ENCODE results near the gene ZNF750. TPM values are rescaled to one million over a fixed set of nuclear protein-coding genes. Genes with fewer than 3 reads are reported as not detected.

The ZNF750 gene
- total RNA-seq, 1 donor from 2014 or later = 0.34 TPM

DNA sequence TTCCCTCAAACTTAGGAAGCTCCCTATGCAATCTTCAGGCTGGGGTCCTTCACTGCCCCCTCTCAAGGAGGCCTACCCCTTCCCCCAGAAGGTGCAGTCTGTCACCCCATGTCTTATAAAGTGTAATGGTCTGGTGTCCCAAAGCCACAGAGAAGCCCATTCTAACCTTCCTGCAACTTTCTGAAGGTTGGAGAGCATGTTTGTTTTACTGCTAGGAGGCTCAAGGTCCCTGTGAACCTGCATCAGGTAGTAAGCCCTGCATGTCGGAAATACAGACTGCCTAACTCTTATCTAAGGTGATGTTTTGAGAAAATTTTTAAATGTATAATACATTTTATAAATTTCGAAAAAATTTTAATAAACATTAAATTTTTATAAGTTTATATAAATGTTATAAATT is 18.3 kb downstream of the ZNF750 start:
- Histone ChIP-seq H3K4me3 (ENCODE audit: insufficient read depth, low read depth, low read length) (no peak overlapping the region), H3K4me2 (ENCODE audit: low read length) (no peak overlapping the region), H3K79me2 (ENCODE audit: insufficient read depth, low read length) (peaks cover 3% of the 10 kb centered on the region), H3K27ac (ENCODE audit: low read depth, low read length) (no peak overlapping the region), H4K20me1 (ENCODE audit: insufficient read depth, low read length) (peaks cover 7% of the 10 kb centered on the region), H3K36me3 (ENCODE audit: insufficient read depth, low read length) (no peaks in the 10 kb centered on the region), H3K27me3 (ENCODE audit: insufficient read depth, low read length) (no peaks in the 10 kb centered on the region), H3K9me3 (ENCODE audit: insufficient read depth, low read depth, low read length) (peaks cover 5% of the 10 kb centered on the region), H3K4me1 (ENCODE audit: insufficient read depth, low read length) (no peaks in the 10 kb centered on the region), H3K9ac (ENCODE audit: low read length) (no peak overlapping the region), H2AFZ (ENCODE audit: low read depth, low read length) (no peak overlapping the region)
- no peak overlapping the region for H3K4me3 Mint-ChIP-seq (ENCODE audit: unreplicated experiment)
- FAIRE-seq = no peak
- no peaks in the 10 kb centered on the region for H3K27me3 Mint-ChIP-seq (ENCODE audit: low read depth, unreplicated experiment)
- H3K36me3 Mint-ChIP-seq (ENCODE audit: low read depth, unreplicated experiment) = peaks cover 4% of the 10 kb centered on the region
- no peaks in the 10 kb centered on the region for H3K9me3 Mint-ChIP-seq (ENCODE audit: unreplicated experiment)
- no peaks in the 10 kb centered on the region for H3K4me1 Mint-ChIP-seq (ENCODE audit: low read depth, unreplicated experiment)
- TF ChIP-seq EZH2 (IDR thresholded peaks at IDR 0.05; ENCODE audit: insufficient read depth, low read length) = no peak
- TF ChIP-seq, protein P1, sequence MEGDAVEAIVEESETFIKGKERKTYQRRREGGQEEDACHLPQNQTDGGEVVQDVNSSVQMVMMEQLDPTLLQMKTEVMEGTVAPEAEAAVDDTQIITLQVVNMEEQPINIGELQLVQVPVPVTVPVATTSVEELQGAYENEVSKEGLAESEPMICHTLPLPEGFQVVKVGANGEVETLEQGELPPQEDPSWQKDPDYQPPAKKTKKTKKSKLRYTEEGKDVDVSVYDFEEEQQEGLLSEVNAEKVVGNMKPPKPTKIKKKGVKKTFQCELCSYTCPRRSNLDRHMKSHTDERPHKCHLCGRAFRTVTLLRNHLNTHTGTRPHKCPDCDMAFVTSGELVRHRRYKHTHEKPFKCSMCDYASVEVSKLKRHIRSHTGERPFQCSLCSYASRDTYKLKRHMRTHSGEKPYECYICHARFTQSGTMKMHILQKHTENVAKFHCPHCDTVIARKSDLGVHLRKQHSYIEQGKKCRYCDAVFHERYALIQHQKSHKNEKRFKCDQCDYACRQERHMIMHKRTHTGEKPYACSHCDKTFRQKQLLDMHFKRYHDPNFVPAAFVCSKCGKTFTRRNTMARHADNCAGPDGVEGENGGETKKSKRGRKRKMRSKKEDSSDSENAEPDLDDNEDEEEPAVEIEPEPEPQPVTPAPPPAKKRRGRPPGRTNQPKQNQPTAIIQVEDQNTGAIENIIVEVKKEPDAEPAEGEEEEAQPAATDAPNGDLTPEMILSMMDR (IDR thresholded peaks at IDR 0.05; ENCODE audit: insufficient read depth, low read depth, low read length) = no peak
- DNase-seq (ENCODE audit: low read depth) = no peak
- no peak overlapping the region for H3K27ac Mint-ChIP-seq (ENCODE audit: unreplicated experiment)

DNA sequence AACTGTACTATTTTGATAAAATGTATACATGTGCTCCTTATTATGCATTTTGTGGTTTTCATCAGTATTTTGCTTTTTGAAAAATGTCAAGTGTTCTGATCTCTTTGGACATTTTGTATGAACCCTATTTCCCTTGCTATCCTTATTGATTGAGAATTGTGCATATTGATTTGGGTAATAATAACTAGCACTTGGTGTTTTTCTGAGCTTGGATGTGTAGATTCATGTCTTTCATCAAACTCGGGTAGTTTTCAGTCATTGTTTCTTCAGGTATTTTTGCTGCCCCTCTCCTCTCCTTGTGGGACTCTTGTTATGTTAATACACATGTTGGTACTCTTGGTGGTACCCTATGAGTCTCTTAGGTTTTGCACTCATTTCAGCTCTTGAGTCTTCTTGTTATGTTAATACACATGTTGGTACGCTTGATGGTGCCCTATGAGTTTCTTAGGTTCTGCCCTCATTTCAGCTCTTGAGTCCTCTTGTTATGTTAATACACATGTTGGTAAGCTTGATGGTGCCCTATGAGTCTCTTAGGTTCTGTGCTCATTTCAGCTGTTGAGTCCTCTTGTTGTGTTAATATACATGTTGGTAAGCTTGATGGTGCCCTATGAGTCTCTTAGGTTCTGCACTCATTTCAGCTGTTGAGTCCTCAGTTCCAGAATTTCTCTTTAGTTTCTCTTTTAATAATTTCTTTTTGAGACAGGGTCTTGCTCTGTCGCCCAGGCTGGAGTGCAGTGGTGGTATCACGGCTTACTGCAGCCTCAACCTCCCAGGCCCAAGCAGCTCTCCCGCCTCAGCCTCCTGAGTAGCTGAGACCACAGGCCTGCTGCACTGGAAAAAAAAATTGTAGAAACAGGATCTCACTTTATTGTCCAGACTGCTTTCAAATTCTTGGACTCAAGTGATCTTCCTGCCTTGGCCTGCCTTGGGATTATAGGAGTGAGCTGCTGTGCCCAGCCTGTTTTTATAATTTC is 19.3 kb downstream of the ZNF750 start:
- H3K4me3 ChIP-seq (ENCODE audit: insufficient read depth, low read depth, low read length) = no peak overlapping the region
- H3K27me3 Mint-ChIP-seq (ENCODE audit: low read depth, unreplicated experiment) = no peaks in the 10 kb centered on the region
- peaks cover 8% of the 10 kb centered on the region for H3K36me3 Mint-ChIP-seq (ENCODE audit: low read depth, unreplicated experiment)

More for the DNA sequence above, 19.3 kb downstream of the ZNF750 start:
- Histone ChIP-seq H2AFZ (ENCODE audit: low read depth, low read length) (no peak overlapping the region), H3K9me3 (ENCODE audit: insufficient read depth, low read depth, low read length) (peaks cover 5% of the 10 kb centered on the region), H3K4me1 (ENCODE audit: insufficient read depth, low read length) (no peaks in the 10 kb centered on the region), H3K27ac (ENCODE audit: low read depth, low read length) (no peak overlapping the region), H3K36me3 (ENCODE audit: insufficient read depth, low read length) (peaks cover 5% of the 10 kb centered on the region), H4K20me1 (ENCODE audit: insufficient read depth, low read length) (peaks cover 7% of the 10 kb centered on the region), H3K79me2 (ENCODE audit: insufficient read depth, low read length) (peaks cover 3% of the 10 kb centered on the region), H3K27me3 (ENCODE audit: insufficient read depth, low read length) (no peaks in the 10 kb centered on the region), H3K9ac (ENCODE audit: low read length) (no peak overlapping the region), H3K4me2 (ENCODE audit: low read length) (no peak overlapping the region)
- no peak overlapping the region for H3K4me3 Mint-ChIP-seq (ENCODE audit: unreplicated experiment)
- no peaks in the 10 kb centered on the region for H3K4me1 Mint-ChIP-seq (ENCODE audit: low read depth, unreplicated experiment)
- TF ChIP-seq, protein P1 (IDR thresholded peaks at IDR 0.05; ENCODE audit: insufficient read depth, low read depth, low read length) = no peak
- TF ChIP-seq EZH2 (IDR thresholded peaks at IDR 0.05; ENCODE audit: insufficient read depth, low read length) = no peak
- no peak for DNase-seq (ENCODE audit: low read depth)
- no peaks in the 10 kb centered on the region for H3K9me3 Mint-ChIP-seq (ENCODE audit: unreplicated experiment)
- FAIRE-seq = no peak
- H3K27ac Mint-ChIP-seq (ENCODE audit: unreplicated experiment) = no peak overlapping the region
